HG03064 (cell line): ENCODE results near the gene ERAL1.
A peak's percentile ranks its signal among the peaks of the same experiment; 100 is the strongest.
"Not testable (repeated sequence)": the region's sequence is repeated elsewhere in the genome, so short reads cannot be mapped to it uniquely, and the experiment has no call there.

Experiments
- ATAC-seq: cut with Tn5 transposase; IDR thresholded peaks from one replicate; pipeline ENCODE4 v1.9.1; 2021; ENCODE audit warnings: low read depth; ENCODE audit not compliant: unreplicated experiment

Gene ERAL1

DNA sequence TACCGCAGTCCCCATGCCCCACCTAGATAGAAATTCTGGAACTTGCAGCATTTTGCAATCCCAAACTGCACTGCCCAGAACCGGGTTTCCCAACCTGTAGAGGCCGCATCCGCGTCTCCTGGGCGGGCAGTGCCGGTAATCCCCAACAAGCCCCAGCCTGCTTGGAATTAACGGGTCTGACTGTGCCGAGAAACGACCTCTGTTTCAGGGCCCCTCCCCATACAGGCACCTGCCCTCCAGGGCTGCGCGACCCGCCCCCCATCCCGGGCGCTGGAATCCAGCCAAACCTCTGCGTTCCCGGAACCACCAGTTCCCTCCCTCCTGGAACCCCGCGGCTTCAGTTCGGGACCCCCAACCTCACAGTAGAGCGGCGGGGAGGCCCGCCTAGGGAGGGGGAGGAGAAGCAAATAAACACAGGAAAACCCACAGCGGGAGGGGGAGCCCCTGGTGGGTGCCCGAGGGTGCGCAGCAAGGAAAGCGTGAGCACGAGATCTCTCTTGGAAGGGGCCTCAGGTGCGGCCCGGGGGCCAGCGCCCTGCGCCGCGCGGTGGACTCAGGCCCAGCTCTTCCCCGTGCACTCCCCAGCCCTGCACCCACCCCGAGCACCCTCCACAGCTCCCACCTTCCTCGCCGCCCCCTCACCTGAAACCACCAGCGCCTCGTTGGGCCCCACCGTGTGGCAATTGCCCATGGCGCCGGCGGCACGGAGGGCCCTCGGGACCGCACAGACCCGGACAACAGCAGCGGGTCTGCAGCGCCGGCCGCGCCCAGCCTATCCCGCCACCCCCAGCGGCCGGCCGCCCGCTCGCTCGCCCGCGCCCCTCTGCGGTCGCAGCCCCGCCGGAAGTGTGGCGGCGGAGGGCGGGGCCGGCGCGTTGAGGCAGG is 42.3 kb downstream of the ERAL1 start, which contains the start of gene FLOT2:
TSS of gene FLOT2 (minus strand) at position 850 of the 885 bp plus-strand sequence. CDS start at position 691, 159 bp downstream.
- ATAC-seq = no peak

DNA sequence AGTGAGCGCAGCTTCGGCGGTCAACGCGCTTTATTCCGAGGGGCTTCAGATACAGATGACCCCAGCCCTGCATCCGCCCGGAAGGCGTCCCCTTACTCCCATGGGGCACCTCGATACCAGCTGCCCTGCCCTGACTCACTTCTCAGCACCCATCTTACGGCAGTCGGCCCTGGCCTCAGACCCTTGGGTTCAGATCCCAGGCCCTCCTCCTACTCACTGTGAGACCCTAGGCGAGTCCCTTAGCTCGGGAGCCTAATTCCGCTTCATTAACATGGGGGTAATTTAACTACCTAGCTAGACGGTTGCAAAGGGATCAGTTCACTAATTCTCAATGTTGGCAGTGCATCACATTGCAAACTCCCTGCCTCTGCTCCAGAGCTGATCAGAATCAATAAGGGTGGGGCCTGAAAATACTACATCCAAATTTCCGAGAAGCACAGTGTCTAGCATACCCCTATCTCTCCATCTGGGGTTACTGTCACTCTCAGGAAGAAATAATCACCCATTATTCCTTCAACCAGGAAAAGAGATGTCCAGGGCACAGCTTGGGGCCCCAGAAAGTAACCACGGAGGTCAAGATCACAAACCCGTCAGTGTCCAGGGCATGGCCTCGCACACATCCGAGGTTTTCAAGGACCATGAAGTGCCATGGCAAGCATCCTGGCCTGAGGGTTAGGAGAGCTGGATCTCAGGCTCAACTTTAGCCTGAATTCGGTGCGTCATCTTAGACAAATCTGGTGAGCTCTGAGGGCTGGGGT is 43.1 kb downstream of the ERAL1 start:
- no peak for ATAC-seq

DNA sequence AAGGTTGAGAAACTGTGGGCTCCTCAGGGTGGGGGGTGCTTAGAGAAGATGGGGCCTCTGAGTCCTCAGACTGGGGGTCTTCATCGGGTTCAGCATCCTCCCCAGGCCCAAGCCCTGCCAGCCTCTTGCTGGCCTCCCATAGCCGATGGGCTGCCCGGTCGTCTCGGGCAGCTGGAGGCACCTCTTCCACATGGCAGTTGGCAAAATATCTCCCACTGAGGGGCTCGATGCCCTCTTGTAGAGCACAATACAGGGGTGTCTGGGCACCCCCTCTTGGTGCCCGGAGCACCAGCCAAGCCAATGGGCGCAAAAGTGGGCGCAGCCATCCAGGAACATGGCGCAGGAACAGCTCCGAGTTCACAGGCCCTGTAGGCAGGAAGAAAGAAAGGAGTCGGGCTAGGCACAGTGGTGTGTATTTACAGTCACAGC is 43.7 kb downstream of the ERAL1 start:
- no peak for ATAC-seq

DNA sequence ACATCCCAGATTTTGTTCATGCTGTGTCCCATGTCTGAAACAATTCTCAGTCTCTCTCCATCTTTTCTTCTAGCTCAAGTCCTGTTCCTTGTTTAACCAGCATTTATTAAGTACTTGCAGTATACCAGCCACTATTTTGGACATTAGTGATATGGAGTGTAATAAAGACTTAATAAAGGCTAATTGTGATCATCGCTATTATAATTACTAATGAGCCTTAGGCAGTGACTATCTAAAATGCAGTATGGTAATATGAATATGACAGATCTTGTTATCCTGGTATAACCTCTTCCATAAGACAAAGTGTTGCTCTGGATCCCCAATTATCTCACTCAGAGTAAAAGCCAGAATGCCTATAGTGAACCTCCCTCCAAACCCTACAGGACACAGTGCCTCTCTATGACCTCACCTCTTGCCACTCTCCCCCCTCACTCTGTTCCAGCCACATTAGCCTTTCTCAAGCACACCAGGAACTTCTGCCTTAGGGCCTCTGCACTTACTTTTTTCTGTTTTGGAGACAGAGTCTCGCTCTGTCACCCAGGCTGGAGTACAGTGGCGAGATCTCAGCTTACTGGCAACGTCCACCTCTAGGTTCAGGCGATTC is 44.5 kb downstream of the ERAL1 start:
- no peak for ATAC-seq

DNA sequence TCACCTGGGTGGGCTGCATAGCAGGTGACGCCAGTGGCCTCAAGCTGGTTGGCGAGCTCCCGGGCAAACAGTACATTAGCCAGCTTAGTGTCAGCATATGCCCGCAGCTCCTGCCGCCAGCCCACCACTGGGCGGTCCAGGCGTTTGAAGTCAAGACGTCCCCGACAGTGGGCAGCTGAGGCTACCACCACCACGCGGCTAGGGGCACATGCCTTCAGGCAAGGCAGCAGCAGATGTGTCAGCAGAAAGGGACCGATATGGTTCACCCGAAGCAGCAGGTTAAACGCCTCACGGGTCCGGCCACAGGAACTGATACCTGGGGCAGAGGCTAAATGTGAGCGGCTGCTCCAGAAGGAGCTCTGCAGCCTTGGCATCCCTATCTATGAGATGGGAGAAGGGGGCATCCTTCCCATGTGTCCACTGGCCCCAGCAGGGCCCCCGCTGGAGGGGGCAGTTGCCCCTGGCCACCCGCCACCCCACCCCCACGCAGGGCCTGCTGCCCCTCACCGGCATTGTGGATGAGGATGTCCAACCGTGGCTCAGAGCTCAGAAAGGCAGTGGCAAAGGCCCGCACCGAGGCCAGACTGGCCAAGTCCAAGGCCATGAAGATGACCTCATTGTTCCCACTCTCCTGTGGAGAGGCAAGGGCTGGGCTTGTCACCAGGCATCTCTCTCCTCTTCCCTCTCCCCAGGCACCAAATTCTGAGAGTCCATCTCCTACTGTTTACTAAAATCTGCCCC is 46.3 kb downstream of the ERAL1 start:
- ATAC-seq = no peak

DNA sequence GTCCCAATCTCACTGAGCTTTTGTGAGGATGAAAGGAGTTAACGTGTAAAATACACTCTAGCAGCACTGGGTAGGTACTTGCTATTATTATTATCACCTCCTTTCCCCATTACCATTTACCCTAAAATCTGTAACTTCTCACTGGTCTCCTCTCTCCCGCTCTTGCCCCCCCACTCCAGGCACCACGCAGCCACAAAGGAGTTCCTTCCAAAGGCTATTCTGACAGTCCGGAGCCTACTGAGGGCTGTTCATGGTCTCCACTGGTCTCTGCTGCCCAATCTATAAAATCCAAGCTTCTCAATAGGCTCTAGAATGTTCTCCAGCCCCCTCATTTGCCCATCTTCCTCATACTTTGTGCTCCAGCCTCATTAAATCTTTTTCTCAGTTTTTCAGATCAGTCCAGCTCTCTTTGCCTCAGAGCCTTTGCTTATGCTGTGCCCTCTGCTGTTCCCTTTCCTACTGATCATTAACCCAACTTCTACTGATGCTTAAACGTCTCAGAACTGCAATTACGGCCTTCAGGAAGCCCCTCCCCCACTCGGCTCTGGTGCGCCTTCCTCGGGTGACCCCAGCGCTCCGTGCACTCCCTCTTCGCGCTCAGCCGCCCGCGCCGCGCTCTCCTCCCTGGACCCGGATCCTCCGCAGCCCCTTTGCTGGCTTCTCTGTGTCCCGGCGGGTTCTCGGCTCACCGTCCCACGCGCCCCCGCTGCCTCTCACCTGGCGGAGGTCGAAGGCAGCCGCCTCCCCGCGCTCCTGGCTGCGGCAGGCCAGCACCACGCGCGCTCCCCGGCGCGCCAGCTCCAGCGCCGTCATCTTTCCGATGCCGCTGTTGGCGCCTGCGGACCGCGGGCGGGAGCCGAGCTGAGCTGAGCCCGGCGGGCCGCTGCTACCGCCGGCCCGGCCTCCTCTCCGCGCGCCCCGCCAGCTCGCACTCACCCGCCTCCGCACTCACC is 47.3 kb downstream of the ERAL1 start:
- ATAC-seq = peak; percentile 21

DNA sequence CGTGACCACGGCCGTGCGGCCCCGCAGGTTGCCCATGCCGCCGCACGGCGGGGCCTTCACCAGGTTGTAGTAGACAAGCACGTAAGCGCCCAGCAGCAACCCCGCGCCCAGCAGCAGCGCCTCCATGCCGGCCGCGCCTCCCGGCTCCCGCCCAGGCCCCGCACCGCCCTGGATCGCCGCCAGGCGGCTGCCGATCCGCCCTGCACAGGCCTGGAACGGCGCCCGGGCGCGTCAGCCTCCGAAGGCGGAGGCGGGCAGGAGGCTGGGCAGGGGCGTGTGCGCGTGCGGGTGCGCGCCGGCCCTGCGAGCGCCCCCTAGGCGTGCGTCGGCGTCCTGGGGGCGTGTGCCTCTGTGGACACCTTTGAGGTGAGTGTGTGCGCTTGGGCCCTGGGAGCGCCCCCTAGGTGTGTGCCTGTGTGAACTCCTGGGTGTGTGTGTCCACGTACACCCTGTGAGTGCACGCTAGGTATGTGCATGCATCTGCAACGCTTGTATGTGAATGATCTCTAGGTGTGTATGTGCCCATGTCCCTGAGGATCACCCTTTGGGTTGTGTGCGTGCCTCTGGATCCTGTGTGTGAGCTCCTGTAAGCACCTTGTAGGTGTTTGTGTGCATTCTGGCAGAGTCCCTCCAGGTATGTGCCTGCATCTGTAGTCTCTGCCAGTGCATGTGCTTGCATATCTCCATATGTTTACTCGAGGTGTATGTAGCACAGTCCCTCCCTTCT is 48.2 kb downstream of the ERAL1 start, which contains the start of gene DHRS13:
TSS of gene DHRS13 (minus strand) at position 261 of the 727 bp plus-strand sequence. CDS start at position 126, 135 bp downstream.
- ATAC-seq = peak; percentile 76

DNA sequence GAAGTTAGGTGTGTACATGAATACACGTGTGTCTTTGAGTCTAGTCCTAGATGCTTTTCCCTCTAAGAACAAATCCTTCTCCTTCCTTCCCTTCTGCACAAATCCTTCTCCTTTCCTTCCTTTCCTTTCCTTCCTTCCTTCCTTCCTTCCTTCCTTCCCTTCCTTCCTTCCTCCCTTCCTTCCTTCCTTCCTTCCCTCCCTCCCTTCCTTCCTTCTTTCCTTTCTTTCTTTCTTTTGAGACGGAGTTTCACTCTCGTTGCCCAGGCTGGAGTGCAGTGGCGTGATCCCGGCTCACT is 48.7 kb downstream of the ERAL1 start:
- ATAC-seq = not testable (repeated sequence)

DNA sequence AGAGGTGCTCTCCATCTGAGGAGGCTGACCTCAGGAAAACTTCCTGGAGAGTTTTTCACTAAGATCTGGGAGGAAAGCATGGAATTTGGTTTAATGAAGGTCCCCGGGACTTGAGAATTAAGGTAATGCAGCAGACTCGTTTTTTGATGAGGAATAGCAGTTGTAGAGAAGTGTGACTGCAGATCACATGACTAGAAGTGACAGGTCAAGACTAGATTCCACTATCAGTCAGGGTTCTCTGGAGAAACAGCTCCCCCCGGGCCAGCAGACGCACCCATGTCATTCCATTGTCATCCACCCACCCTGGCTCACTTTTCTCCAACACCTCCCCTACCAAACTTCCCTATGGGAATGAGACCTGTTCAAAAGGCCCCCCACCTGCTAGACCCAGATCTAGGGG is 50.0 kb downstream of the ERAL1 start:
- ATAC-seq = no peak

DNA sequence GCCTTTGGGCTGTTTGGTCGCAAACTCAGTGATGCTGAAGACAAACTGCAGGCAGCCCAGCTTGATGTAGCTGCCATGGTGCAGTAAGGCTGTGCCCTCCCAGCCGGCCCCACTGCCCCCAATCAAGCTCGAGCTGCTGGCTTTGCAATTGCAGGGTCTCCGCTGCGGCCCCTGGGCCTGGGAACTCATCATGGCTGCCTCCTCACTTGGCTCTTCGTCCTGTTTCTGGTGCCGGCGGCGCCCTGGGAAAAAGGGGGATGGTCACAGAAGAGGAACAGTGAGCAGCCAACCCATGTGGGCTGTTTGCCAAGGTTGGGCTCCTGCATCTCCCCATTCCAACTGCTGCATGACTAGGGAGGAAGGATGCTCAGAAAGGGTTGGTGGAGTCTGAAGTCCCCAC is 51.5 kb downstream of the ERAL1 start:
- no peak for ATAC-seq

DNA sequence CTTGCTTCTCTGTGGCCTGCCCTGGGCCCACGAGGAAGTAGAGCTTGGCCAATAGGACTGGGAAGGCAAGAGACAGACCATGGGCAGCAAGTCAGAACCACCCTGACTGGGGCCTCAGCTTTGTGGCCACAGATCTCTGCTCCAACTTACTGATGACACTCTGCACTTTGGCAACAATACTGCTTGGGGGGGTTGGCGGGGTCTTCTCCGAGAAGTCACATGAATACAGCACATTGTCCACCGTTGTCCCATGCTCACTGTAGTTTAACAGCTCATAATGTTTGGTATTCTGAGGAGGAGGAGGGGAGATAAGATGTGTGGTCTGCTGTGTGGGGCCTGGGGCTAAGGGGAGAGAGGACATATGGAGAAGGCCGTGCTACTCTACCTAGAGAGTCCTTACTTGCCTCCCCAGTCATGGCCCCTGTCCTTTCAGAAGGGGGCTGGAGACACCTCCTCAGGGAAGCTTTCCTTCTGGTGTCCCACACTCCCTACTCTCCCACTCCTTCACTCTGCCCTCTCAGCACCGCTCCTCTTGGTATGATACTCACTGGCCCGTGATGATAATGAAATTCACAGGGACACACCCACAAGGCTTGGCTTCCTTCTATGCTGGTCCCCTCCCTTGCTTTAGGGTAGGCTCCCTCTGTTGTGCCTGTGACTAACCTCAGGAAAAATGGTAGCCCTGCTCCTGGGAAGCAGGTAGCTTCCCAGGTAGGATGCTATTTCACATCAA is 52.1 kb downstream of the ERAL1 start:
- ATAC-seq = no peak

DNA sequence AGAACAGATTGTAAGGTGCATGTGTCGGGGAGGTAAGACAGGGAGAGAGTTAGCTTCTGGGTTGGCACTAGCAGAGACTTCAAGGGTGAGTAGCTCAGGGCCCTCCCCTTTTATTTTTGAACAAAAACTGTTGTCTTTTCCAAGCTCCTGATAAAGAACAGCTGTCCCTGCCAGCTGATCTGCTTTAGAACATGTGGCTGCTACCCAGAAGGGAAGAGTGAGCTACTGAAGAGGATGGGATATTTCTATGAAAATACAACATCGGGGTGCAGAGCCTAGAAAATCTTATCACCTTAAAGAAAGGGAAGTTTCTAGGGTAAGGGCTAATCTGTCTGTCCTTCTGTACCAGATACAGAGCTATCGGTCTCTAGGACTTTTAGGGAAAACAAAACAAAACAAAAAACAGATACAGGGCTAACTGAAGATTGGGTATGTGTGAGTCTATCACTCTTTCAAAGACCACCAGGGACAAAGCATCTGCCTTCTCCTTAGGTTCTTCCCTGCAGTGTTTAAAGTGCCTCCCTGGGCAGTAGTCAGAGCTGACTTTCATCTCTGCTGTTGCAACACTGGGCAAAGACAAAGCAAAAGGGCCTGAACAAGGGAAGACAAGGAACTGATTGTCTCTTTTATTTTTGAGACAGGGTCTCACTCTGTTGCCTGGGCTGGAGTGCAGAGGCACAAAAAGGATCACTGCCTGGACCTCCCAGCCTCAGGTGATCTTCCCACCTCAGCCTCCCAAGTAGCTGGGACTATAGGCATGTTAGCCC is 53.1 kb downstream of the ERAL1 start:
- no peak for ATAC-seq

DNA sequence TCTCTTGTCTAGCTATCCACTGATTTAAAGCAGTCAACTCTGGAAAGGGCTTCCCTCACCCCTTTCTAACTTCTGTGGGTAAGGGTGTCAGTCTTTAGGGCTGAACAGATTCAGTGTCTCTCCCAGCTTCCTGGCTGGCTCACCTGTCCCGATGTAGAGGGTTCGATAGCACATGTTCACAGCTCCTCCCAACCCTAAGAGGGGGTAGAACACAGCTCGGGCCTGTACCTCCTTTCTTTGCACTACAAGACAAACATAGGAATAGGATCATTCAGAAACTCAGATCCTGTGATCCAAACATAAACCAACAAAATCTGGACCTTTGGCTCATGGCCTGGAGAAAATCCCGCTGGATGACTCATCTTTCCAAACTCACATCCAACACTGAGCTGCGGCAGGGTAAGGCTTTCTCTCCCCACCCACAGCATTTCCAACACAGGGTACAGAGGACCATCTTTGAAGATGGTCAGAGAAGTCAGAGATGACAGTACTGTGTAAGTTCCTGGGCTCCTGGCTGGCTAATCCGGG is 53.9 kb downstream of the ERAL1 start:
- ATAC-seq = no peak

DNA sequence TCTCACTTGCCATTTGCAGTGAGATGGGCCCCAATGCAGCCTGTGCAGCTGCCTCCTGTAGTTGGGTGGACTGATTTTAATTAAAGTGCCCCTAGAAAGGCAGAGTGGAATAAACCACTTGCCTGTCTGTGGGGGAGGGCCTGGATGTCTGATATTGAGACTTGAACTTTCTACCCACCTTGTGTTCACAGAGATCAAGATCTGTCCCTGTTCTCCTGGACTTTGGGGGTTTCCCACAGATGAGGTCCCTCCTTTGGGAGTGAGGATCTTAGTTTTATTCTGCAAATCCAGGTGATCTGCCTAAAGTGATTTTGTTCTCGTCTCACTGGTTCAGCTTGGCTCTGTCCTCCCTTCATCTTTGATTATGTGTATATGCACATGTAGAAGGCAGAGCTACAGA is 55.7 kb downstream of the ERAL1 start:
- no peak for ATAC-seq
